Cerebellar nuclear complex (tissue), 1 donor: ENCODE results near the gene NEU3.

Experiments used
- DNase-seq, 2 experiments: peaks; one replicate each; lab custom pipeline; 2025; lab: John Stamatoyannopoulos, UW

The NEU3 gene

GRCh38 chr11:75063741-75064314 is 75.1 kb downstream of the NEU3 start:
- DNase-seq: no peak

- no peak for DNase-seq
Measured at GRCh38 chr11:75066061-75066460, 77.3 kb downstream of the NEU3 start.
